Ishikawa (cell line): ENCODE measurements around the gene WASHC3.

Experiments used
- CEBPB ChIP-seq: IDR thresholded peaks from 2 replicates; pipeline ENCODE4 v1.6.1; 2012
- CREB1 ChIP-seq: IDR thresholded peaks from 2 replicates; pipeline ENCODE4 v1.6.1; 2012; ENCODE audit warnings: low read depth
- EGR1 ChIP-seq: IDR thresholded peaks from 2 replicates; pipeline ENCODE4 v1.6.1; 2012
- EP300 ChIP-seq: IDR thresholded peaks from 2 replicates; pipeline ENCODE4 v1.6.1; 2012; ENCODE audit warnings: borderline replicate concordance
- FOXM1 ChIP-seq: IDR thresholded peaks from 2 replicates; pipeline ENCODE4 v1.6.1; 2012; ENCODE audit warnings: low read depth, borderline replicate concordance
- MAX ChIP-seq: IDR thresholded peaks from 2 replicates; pipeline ENCODE4 v1.6.1; 2012
- NFIC ChIP-seq: IDR thresholded peaks from 2 replicates; pipeline ENCODE4 v1.6.1; 2012
- RAD21 ChIP-seq: IDR thresholded peaks from 2 replicates; pipeline ENCODE4 v1.6.1; 2012; ENCODE audit warnings: low read depth
- REST ChIP-seq: IDR thresholded peaks from 2 replicates; pipeline ENCODE4 v1.6.1; 2012; ENCODE audit warnings: low read depth, mild to moderate bottlenecking
- TAF1 ChIP-seq: IDR thresholded peaks from 2 replicates; pipeline ENCODE4 v1.6.1; 2012; ENCODE audit warnings: low read depth, mild to moderate bottlenecking
- TCF12 ChIP-seq: IDR thresholded peaks from 2 replicates; pipeline ENCODE4 v1.6.1; 2012; ENCODE audit warnings: low read depth
- TEAD4 ChIP-seq: IDR thresholded peaks from 2 replicates; pipeline ENCODE4 v1.6.1; 2012
- USF1 ChIP-seq: IDR thresholded peaks from 2 replicates; pipeline ENCODE4 v1.6.1; 2012
- YY1 ChIP-seq: IDR thresholded peaks from 2 replicates; pipeline ENCODE4 v1.6.1; 2012; ENCODE audit warnings: low read depth
- ZBTB7A ChIP-seq: IDR thresholded peaks from 2 replicates; pipeline ENCODE4 v1.6.1; 2012; ENCODE audit warnings: low read depth

WASHC3 gene

GRCh38 chr12:102050660-102051430 lies 10.9 kb downstream of the WASHC3 start:
- no peak for TF ChIP-seq CREB1
- no peak for TF ChIP-seq REST
- TF ChIP-seq CEBPB: no peak
- no peak for TF ChIP-seq NFIC
- no peak for TF ChIP-seq MAX

- TF ChIP-seq EP300 (no peak), TAF1 (no peak), CREB1 (no peak), REST (no peak), USF1 (no peak), FOXM1 (no peak), TEAD4 (no peak), TCF12 (no peak), EGR1 (no peak), CEBPB (no peak), NFIC (no peak), ZBTB7A (no peak), YY1 (no peak), RAD21 (no peak), MAX (no peak)
These were observed 17.9 kb downstream of the WASHC3 start for GRCh38 chr12:102043928-102044327.

- TF ChIP-seq RAD21 (no peak), TCF12 (no peak), EGR1 (no peak), MAX (no peak), REST (no peak), USF1 (no peak), CEBPB (no peak), CREB1 (no peak), YY1 (no peak)
These were observed 27.6 kb downstream of the WASHC3 start for GRCh38 chr12:102033991-102034745.

- TF ChIP-seq TEAD4: no peak
- no peak for TF ChIP-seq CREB1
- no peak for TF ChIP-seq EP300
- no peak for TF ChIP-seq USF1
- TF ChIP-seq REST: no peak
- TF ChIP-seq TCF12: no peak
- TF ChIP-seq FOXM1: no peak
- no peak for TF ChIP-seq EGR1
- TF ChIP-seq YY1: no peak
- no peak for TF ChIP-seq CEBPB
- TF ChIP-seq NFIC: no peak
These were observed 29.9 kb downstream of the WASHC3 start for GRCh38 chr12:102031852-102032251.
